Memory B cell (primary cell): Measurements from ENCODE around the gene SH2D3A.

Experiments
- ATAC-seq: fragments of 150-1000 bp; cut with Tn5 transposase; 2 replicates; pipeline ENCODE4 v1.10.0; 2021; ENCODE audit warnings: low read depth, mild to moderate bottlenecking, moderate library complexity
- DNase-seq, 2 donors: peaks; one replicate each; pipeline ENCODE4 v3.0.0; 2022; ENCODE audit warnings: low spot score in 2 of 2
- H3K27ac Mint-ChIP-seq: one replicate; pipeline ENCODE4 v1.8.0; 2022; ENCODE audit warnings: mild to moderate bottlenecking, moderate library complexity, mixed read lengths
- H3K27me3 Mint-ChIP-seq: one replicate; pipeline ENCODE4 v1.8.0; 2022; ENCODE audit warnings: mixed read lengths
- H3K36me3 Mint-ChIP-seq: one replicate; pipeline ENCODE4 v1.8.0; 2022; ENCODE audit warnings: mild to moderate bottlenecking, mixed read lengths
- H3K4me1 Mint-ChIP-seq: one replicate; pipeline ENCODE4 v1.8.0; 2022; ENCODE audit warnings: mixed read lengths
- H3K4me3 Mint-ChIP-seq: one replicate; pipeline ENCODE4 v1.8.0; 2022; ENCODE audit warnings: mild to moderate bottlenecking, moderate library complexity, mixed read lengths
- H3K9me3 Mint-ChIP-seq: one replicate; pipeline ENCODE4 v1.8.0; 2022; ENCODE audit warnings: mixed read lengths

The SH2D3A gene

DNA sequence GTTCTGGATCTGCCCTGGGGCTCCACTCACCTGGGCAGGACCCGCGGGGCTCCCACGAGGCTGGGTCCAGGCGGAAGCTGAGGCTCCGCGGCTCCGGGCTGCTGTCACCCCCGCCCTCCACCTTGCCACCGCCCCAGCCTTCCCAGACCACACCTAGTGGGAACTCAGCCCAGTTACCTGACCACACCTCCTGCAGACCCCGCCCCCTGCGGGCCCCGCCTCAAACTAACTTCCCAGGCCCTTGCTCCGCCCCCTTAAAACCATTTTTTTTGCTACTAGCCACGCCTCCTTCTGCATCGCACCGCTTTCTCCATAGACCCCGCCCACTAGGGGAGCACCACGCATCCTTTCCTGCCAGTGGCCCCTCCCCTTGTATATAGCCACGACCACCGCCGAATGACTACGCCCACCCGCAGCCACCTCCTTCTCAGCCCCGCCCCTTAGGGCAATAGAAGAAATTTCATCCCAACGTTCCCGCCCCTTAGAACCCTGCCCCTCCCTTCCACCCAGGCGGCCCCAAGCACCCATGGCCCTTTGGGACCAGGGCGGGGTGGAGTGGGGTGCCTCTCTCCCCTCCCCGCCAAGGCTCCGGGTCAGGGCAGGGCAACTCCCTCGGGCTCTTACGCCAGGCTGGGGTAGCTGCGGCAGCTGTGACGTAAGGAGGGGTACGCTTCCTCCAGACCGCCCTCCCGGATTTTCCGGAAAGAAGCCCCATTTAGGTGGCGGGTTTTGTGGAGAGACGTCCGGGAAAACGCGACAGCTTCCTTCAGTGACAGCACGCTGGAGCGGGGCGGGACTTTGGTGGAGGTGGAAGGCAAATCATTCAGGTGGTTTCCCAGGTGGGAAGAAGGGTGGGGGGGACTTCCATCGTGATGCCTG lies at the start of gene SH2D3A:
TSS of gene SH2D3A (minus strand) at position 79 of the 879 bp plus-strand sequence. CDS start 3,687 bp downstream, outside the sequence.
- ATAC-seq (peak; percentile 70), DNase-seq (peak; percentile 89 to 94)
- H3K36me3 Mint-ChIP-seq = no peaks in the 10 kb centered on the region
- peak within 1 kb of the TSS; percentile 90 for H3K27ac Mint-ChIP-seq
- no peaks in the 10 kb centered on the region for H3K27me3 Mint-ChIP-seq
- peaks cover 32% of the 10 kb centered on the region for H3K4me1 Mint-ChIP-seq
- H3K9me3 Mint-ChIP-seq = peaks cover 3% of the 10 kb centered on the region
- peak within 1 kb of the TSS; percentile 84 for H3K4me3 Mint-ChIP-seq

DNA sequence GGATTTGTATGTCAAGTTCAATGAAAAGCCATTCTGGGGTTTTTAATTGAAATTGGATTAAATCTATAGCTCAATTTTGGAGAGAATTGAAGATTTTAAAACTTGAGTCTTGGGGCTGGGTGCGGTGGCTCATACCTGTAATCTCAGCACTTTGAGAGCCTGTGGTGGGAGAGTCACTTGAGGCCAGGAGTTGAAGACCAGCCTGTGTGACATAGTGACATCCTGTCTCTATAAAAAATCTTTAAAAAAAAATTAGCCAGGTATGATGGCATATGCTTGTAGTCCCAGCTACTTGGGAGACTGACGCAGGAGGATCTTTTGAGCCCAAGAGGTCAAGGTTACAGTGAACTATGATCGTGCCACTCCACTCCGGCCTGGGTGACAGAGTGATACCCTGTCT lies 46.4 kb upstream of the SH2D3A start:
- ATAC-seq (no peak), DNase-seq (no peak)
- H3K27me3 Mint-ChIP-seq = no peaks in the 10 kb centered on the region
- H3K4me1 Mint-ChIP-seq = peaks cover 40% of the 10 kb centered on the region
- no peak overlapping the region for H3K4me3 Mint-ChIP-seq
- no peak overlapping the region for H3K27ac Mint-ChIP-seq
- H3K36me3 Mint-ChIP-seq = peaks cover 31% of the 10 kb centered on the region
- H3K9me3 Mint-ChIP-seq = peaks cover 3% of the 10 kb centered on the region

DNA sequence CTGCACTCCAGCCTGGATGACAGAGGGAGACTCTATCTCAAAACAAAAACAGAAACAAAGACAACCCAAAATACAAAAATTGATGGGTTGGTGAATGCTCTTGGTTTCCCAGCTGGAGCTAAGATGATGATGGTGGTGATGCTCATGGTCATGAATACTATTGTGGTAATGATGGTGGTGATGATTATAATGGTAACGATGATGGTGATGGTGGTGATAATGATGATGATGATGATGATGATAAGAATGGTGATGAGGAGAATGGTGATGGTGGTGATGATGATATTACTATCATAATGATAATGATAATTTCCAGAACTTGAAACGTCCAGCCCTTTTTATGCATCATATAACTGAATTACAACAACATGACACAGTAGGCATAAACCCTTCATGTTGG lies 45.4 kb upstream of the SH2D3A start:
- Mint-ChIP-seq H3K9me3 (peaks cover 2% of the 10 kb centered on the region), H3K27ac (peak overlapping the region; percentile 36), H3K27me3 (no peaks in the 10 kb centered on the region), H3K36me3 (peaks cover 29% of the 10 kb centered on the region), H3K4me1 (peaks cover 38% of the 10 kb centered on the region), H3K4me3 (peak overlapping the region; percentile 8)
- ATAC-seq (no peak), DNase-seq (no peak)

DNA sequence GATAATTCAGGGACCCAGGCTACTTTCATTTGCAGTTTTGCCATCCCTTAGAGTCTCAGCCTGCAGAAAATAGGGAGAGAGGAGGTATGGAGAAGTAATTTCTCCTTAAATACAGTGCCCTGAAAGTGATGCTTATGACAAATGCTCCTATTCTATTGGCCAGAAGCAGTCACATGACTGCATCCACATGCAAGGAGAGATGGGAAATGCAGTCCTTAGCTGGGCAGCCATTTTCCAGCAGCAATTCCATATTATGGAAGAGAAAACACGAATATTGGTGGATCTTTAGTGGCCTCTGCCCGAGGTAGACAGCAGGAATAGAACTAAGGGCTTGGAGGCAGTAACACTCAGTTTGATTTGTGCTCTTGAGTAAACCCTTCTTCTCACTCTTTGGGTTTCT lies 44.7 kb upstream of the SH2D3A start:
- Mint-ChIP-seq H3K27me3 (no peaks in the 10 kb centered on the region), H3K36me3 (peaks cover 27% of the 10 kb centered on the region), H3K4me3 (peak overlapping the region; percentile 17), H3K9me3 (peaks cover 2% of the 10 kb centered on the region), H3K27ac (no peak overlapping the region), H3K4me1 (peaks cover 41% of the 10 kb centered on the region)
- no peak for ATAC-seq
- no peak for DNase-seq

DNA sequence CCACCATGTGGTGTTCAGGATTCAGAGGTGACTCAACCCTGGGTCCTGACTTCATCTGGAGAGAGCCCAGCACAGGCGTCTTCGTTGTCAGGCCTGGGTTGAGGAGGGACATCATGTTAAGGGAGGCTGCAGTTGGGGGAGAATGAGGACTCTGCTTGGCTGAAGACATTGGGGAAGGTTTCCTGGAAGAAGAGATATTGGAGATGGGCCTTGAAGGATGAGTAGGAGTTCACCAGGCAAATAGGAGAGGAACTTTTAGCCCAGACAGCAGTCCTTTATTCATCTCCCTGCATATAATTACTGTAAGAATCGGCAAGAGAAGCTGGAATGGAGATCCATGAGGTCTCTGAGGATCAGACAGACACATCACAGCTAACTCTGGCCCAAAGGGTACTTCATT lies 44.1 kb upstream of the SH2D3A start:
- DNase-seq (no peak), ATAC-seq (no peak)
- H3K27me3 Mint-ChIP-seq = no peaks in the 10 kb centered on the region
- peaks cover 2% of the 10 kb centered on the region for H3K9me3 Mint-ChIP-seq
- H3K36me3 Mint-ChIP-seq = peaks cover 27% of the 10 kb centered on the region
- H3K4me1 Mint-ChIP-seq = peaks cover 41% of the 10 kb centered on the region
- H3K27ac Mint-ChIP-seq = peak overlapping the region; percentile 36
- no peak overlapping the region for H3K4me3 Mint-ChIP-seq

DNA sequence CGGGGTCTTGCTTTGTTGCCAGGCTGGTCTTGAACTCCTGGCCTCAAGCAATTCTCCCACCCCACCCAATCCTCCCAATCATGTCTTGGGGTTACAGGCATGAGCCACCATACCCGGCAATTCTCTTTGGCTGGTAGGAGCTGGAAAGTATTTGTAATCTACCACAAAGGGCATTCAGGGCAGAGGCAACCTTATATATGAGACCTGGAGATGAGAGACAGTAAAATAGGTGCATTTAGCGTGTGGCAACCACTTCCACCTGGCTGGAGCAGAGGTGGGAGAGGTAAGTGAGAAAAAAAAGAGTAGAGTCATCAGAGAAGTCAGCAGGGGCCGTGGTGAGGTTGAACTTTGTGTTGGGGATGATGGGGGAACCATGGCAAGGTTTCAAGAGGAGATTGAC lies 42.0 kb upstream of the SH2D3A start:
- Mint-ChIP-seq H3K27ac (peak overlapping the region; percentile 49), H3K9me3 (peaks cover 2% of the 10 kb centered on the region), H3K4me1 (peaks cover 34% of the 10 kb centered on the region), H3K27me3 (no peaks in the 10 kb centered on the region), H3K4me3 (no peak overlapping the region), H3K36me3 (peaks cover 21% of the 10 kb centered on the region)
- DNase-seq = no peak
- ATAC-seq = no peak

DNA sequence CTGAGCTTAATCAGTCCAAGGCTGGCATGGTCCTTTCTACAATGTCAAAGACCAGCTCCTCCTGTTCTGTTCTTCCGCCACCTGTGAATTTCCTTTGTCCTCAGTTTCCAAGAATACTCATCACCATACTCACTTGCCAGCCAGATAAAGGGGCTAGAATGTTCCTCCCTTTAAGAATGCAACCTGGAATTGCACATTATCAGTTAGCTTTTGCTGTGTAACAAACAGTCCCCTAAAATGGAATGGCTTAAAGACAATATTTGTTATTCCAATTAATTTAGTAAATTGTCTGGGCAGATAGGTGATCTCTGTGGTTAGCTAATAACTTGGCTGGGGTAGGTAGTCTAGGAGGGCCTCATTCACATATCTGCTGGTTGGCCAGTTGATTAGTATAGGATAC lies 41.3 kb upstream of the SH2D3A start:
- ATAC-seq (no peak), DNase-seq (no peak)
- peaks cover 21% of the 10 kb centered on the region for H3K36me3 Mint-ChIP-seq
- no peak overlapping the region for H3K4me3 Mint-ChIP-seq
- no peak overlapping the region for H3K27ac Mint-ChIP-seq
- H3K4me1 Mint-ChIP-seq = peaks cover 36% of the 10 kb centered on the region
- no peaks in the 10 kb centered on the region for H3K27me3 Mint-ChIP-seq
- H3K9me3 Mint-ChIP-seq = peaks cover 2% of the 10 kb centered on the region

DNA sequence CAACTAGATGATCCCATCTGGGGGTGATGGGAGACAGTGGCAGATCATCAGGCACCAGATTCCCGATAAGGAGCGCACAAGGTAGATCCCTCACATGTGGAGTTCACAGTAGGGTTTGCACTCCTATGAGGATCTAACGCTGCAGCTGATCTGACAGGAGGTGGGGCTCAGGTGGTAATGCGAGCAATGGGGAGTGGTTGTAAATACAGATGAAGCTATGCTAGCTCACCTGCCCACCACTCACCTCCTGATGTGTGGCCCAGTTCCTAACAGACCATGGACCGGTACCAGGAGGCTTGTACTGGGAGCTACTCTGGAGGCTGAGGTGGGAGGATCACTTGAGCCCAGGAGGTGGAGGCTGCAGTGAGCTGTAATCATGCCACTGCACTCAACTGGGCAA lies 40.1 kb upstream of the SH2D3A start:
- no peak overlapping the region for H3K4me3 Mint-ChIP-seq
- no peaks in the 10 kb centered on the region for H3K9me3 Mint-ChIP-seq
- DNase-seq (no peak), ATAC-seq (no peak)
- H3K36me3 Mint-ChIP-seq = peaks cover 18% of the 10 kb centered on the region
- H3K27ac Mint-ChIP-seq = peak overlapping the region; percentile 81
- no peaks in the 10 kb centered on the region for H3K27me3 Mint-ChIP-seq
- peaks cover 41% of the 10 kb centered on the region for H3K4me1 Mint-ChIP-seq

DNA sequence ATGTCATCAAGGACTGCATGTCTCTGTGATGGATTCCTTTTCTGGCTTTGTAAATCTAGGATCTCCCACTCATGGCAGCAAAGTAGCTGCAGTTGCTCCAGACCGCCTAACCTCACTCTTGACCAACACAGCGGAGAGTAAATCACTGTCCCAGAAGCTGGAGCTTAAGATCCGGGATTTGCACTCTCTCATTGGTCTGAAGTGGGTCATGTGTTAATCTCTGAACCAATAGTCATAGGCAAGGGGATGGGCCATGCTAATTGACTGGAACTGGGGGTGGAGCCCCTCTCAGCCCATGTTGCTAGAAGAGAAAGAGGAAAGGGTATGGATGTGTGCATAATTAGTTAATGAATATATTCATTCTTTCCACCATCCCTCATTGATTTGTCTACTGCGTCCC lies 39.3 kb upstream of the SH2D3A start:
- H3K27ac Mint-ChIP-seq = peak overlapping the region; percentile 81
- DNase-seq (no peak), ATAC-seq (no peak)
- peaks cover 14% of the 10 kb centered on the region for H3K36me3 Mint-ChIP-seq
- no peaks in the 10 kb centered on the region for H3K9me3 Mint-ChIP-seq
- no peaks in the 10 kb centered on the region for H3K27me3 Mint-ChIP-seq
- H3K4me3 Mint-ChIP-seq = no peak overlapping the region
- H3K4me1 Mint-ChIP-seq = peaks cover 40% of the 10 kb centered on the region

DNA sequence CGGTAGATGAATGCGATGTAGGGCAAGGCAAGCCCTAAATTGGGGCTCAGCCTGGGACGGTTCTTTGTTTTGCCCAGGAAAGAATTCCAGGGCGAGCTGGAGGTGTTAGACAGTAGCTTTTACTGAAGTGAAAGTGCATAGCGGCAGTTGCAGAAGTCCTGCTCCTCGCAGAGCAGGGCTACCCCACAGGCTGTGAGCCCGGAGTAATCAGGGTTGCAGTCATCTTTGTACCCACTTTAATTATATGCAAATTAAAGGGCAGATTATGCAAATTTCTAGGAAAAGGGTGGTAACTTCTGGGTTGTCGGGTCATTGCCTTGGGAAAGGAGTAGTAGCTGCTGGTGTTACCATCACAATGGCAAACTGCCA lies 35.8 kb upstream of the SH2D3A start:
- no peaks in the 10 kb centered on the region for H3K9me3 Mint-ChIP-seq
- no peaks in the 10 kb centered on the region for H3K27me3 Mint-ChIP-seq
- peaks cover 6% of the 10 kb centered on the region for H3K36me3 Mint-ChIP-seq
- H3K4me3 Mint-ChIP-seq = peak overlapping the region; percentile 93
- peak; percentile 46 for ATAC-seq
- peaks cover 46% of the 10 kb centered on the region for H3K4me1 Mint-ChIP-seq
- H3K27ac Mint-ChIP-seq = peak overlapping the region; percentile 92
- peak; percentile 29 to 31 for DNase-seq

DNA sequence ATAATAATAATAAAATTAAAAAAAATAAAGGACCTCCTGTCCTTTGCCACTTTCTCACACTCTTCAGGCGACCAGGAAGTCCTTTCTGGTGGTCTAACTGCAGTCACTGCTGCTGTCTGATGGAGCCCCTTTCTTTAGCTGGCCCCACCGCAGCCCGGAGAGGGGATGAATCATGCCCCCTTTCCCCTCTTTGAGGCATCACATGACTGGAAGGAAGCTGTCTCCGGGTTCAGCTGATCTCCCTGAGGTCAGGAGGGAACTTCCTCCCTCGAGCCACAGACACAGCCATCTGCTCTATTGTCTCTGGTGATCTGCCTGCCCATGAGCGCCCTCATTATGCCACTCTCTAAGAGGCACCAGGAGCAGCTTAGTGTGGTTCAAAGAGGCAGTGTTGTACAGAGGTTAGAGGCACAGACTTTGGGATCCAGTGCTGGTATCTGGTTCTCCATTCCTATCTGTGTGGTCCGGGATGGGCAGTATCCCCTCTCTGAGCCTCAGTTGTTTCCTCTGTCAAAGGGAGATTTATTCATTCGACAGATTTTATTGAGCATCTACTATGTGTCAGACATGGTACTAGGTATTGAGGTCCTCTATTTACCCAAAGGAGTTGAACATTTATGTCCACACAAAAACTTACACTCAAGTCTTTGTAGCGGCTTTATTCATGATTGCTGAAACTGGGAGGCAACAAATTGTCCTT lies 35.3 kb upstream of the SH2D3A start:
- Mint-ChIP-seq H3K36me3 (peaks cover 6% of the 10 kb centered on the region), H3K4me3 (peak overlapping the region; percentile 93), H3K27me3 (no peaks in the 10 kb centered on the region), H3K4me1 (peaks cover 46% of the 10 kb centered on the region), H3K27ac (peak overlapping the region; percentile 92), H3K9me3 (no peaks in the 10 kb centered on the region)
- peak; percentile 58 for ATAC-seq
- DNase-seq = peak; percentile 46 to 52

DNA sequence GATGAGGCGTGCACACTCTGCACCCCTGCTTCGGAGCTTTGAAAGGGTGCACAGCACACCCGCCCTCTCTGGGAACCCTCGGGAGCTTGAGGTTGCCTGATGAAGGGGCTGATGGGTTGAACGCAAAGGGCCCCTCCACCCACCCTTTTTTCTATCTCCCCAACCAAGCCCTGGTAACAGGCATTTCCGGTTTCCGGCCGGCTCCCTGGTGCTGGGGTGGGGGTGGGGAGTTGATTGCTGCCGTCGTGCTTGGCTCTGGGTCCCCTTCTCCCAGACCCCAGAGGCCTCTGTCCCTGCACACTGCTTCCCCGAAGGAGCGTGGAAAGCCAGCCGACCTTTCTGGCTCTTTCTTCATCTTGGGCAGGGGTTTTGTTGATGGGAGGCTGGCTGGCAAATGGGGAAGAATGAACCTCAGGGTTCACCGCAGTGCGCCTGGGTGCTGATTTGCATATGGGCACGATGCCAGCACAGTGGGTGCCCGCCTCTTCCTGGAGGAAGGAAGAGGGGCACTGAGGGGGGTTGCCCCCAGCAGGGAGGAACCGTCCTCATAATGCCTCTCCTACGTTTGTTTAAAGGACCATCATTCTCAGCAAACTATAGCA lies 34.4 kb upstream of the SH2D3A start:
- no peaks in the 10 kb centered on the region for H3K9me3 Mint-ChIP-seq
- H3K36me3 Mint-ChIP-seq = peaks cover 8% of the 10 kb centered on the region
- H3K4me3 Mint-ChIP-seq = peak overlapping the region; percentile 85
- H3K27me3 Mint-ChIP-seq = no peaks in the 10 kb centered on the region
- peaks cover 49% of the 10 kb centered on the region for H3K4me1 Mint-ChIP-seq
- H3K27ac Mint-ChIP-seq = peak overlapping the region; percentile 92
- DNase-seq (peak; percentile 81 to 85), ATAC-seq (peak; percentile 78)

DNA sequence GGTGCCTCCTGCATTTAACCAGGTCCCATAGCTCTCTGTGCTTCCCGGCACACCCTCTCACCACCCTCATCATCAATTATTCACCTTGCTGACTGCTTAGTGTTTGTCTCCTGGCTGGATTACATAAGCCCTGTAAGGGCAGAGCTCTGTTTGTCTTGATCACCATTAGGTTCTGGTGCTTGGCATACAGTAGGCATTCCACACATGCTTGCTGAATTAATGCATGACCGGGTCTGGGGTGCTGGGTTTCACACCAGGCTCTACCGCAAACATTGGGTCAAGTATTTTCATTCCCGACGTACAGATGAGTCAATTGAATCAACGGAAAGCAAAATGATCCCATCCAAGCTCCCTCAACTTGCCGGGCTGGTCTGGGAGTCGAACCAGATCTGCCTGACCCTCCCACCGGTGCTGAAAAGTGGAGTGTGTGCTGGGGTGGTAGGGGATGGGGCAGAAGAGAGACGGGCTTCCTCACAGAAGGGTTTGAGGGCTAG lies 33.8 kb upstream of the SH2D3A start:
- DNase-seq = peak in 1 of 2 donors; percentile 15
- peaks cover 7% of the 10 kb centered on the region for H3K36me3 Mint-ChIP-seq
- ATAC-seq = no peak

More for the DNA sequence above, 33.8 kb upstream of the SH2D3A start:
- Mint-ChIP-seq H3K9me3 (no peaks in the 10 kb centered on the region), H3K27me3 (no peaks in the 10 kb centered on the region), H3K4me1 (peaks cover 48% of the 10 kb centered on the region), H3K27ac (peak overlapping the region; percentile 92), H3K4me3 (peak overlapping the region; percentile 85)
